ENCODE data around the gene DUSP28. TPM values are rescaled to one million over a fixed set of nuclear protein-coding genes. Genes with fewer than 3 reads are reported as not detected.

The DUSP28 gene
- total and polyA plus RNA-seq, 12 donors = 4.9 to 22.2 (median 8.5) TPM

DNA sequence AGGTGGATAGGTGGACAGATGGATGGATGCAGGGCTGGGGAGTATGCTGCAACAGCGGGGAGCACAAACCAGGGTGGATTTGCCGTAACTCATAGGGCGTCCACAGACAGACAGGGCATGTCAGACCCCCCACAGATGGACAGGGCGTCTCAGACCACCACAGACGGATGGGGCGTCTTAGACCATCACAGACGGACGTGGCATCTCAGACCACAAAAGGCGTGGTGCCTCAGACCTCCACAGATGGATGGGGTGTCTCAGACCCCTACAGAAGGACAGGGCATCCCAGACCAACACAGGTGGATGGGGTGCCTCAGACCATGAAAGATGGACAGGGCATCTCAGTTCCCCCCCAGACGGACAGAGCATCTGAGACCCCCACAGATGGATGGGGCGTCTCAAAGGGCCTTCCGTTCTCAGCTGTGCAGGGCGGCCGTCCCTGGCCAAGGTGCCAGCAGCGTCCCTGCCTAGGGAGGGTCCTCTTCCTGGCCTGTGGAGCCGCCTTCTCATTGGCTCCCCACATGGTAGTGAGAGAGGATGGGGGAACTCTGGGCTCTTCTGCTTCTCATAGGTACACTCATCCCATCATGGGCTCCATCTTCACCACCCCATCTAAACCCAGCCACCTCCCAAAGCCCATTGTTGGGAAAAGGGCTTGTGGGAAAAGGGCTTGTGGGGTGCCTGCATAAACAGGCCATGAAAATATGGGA, 4.5 kb upstream of the DUSP28 start:
- Histone ChIP-seq H3K9me3 (replicated peaks in 1 of 3) (no peaks in the 10 kb centered on the region), H3K27ac (no peak overlapping the region), H3K4me3 (no peak overlapping the region), H3K27me3 (no peaks in the 10 kb centered on the region), H3K4me1 (replicated peaks in 1 of 2) (peaks cover 7 to 31% of the 10 kb centered on the region in 2 donors), H3K36me3 (replicated peaks in 1 of 2) (peaks cover 2 to 9% of the 10 kb centered on the region in 2 donors)
- peak in 2 of 7 donors; percentile 15 for DNase-seq
- intact Hi-C loops (cut with DNase I) = no loop called here
- WGBS, 4 donors = 93 to 96% (median 93%) methylated on average over 7 to 16 of the region's 16 CpGs
- TF ChIP-seq, protein P1, sequence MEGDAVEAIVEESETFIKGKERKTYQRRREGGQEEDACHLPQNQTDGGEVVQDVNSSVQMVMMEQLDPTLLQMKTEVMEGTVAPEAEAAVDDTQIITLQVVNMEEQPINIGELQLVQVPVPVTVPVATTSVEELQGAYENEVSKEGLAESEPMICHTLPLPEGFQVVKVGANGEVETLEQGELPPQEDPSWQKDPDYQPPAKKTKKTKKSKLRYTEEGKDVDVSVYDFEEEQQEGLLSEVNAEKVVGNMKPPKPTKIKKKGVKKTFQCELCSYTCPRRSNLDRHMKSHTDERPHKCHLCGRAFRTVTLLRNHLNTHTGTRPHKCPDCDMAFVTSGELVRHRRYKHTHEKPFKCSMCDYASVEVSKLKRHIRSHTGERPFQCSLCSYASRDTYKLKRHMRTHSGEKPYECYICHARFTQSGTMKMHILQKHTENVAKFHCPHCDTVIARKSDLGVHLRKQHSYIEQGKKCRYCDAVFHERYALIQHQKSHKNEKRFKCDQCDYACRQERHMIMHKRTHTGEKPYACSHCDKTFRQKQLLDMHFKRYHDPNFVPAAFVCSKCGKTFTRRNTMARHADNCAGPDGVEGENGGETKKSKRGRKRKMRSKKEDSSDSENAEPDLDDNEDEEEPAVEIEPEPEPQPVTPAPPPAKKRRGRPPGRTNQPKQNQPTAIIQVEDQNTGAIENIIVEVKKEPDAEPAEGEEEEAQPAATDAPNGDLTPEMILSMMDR (IDR thresholded peaks at IDR 0.05) = no peak
- TF ChIP-seq POLR2A (IDR thresholded peaks at IDR 0.05) = no peak

DNA sequence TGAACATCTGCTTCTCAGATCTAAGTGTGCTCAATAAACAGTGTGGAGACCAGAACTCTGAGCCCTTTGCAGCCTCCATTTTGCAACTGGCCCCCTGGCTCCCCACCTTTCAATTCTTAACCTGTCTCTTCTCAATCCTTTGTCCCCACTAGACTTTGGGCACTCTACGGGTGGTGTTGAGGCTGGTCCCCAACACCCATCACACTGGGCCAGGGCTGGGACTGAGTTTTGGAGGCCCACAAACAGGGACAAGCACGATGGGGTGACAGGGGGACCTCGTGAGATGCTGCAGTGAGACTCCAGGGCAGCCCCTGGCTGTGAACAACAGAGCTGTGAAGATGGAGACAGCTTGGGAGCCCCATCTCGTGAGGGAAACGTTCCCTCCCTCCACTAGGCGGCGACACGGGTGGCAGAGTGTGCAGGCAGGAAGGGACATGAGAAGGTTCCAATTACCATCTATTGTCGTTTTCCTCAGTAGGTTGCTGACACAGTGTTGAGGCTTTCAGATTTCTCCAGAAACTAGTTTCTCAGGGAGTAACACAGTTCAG, 3.5 kb upstream of the DUSP28 start:
- H3K27ac ChIP-seq = no peak overlapping the region
- peaks cover 12 to 36% of the 10 kb centered on the region in 2 donors for H3K4me1 ChIP-seq (replicated peaks in 1 of 2)
- H3K36me3 ChIP-seq (replicated peaks in 1 of 2) = peaks cover 0 to 9% of the 10 kb centered on the region in 2 donors
- intact Hi-C loops (cut with DNase I) = no loop called here
- TF ChIP-seq POLR2A (IDR thresholded peaks at IDR 0.05) = no peak
- TF ChIP-seq, protein P1 (IDR thresholded peaks at IDR 0.05) = peak in 3 of 6 experiments; percentile 20 to 37 (median 22)
- 60 to 75% (median 64%) methylated on average over 7 to 9 of the region's 9 CpGs for WGBS, 4 donors
- H3K27me3 ChIP-seq = no peaks in the 10 kb centered on the region
- no peak overlapping the region for H3K4me3 ChIP-seq
- H3K9me3 ChIP-seq (replicated peaks in 1 of 3) = no peaks in the 10 kb centered on the region
- peak in 6 of 7 donors; percentile 25 to 58 (median 32) for DNase-seq

DNA sequence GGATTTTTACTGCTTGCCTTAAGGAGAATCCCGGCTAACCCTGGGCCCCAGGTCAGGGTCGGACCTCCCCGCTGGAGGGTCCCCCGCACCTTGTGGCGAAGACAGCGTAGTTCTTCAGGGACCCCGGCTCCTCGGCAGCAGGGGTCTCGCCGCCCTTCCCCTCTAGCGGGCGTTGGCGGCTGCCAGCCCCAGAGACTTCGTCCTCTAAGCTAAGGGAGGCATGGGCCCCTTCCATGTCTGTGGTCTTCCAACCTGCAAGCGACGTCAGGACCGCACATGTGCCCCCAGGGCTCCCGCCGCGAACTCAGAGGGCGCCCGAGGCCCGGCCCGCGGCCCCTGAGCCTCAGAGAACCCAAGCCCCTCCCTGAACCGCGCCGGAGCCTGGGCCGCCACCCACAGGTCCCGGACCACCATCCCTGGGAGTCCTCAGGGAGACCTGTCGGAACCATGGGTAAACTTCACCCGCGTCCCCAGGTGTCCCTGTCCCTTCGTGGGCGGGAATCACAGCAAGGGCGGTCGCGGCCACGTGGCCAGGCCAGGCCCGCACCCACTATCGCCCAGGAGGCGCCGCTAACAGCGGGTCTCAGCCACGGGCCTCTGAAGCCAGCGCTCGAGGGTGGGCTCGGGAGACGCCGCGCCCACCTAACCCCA, 2.9 kb upstream of the DUSP28 start:
- TF ChIP-seq POLR2A (IDR thresholded peaks at IDR 0.05) = no peak
- TF ChIP-seq, protein P1 (IDR thresholded peaks at IDR 0.05) = no peak
- no peak overlapping the region for H3K27ac ChIP-seq
- H3K4me3 ChIP-seq = peak overlapping the region in 2 of 4 donors; percentile 42 to 64
- WGBS, 4 donors = 29 to 56% (median 31%) methylated on average over 6 to 51 of the region's 51 CpGs; no CpG with 5 or more reads in 1 of the 4 donors
- H3K27me3 ChIP-seq = no peaks in the 10 kb centered on the region
- no peaks in the 10 kb centered on the region for H3K9me3 ChIP-seq (replicated peaks in 1 of 3)
- DNase-seq = peak in 5 of 7 donors; percentile 19 to 53 (median 20)
- H3K36me3 ChIP-seq (replicated peaks in 1 of 2) = peaks cover 0 to 7% of the 10 kb centered on the region in 2 donors
- intact Hi-C loops (cut with DNase I) = no loop called here
- peaks cover 16 to 42% of the 10 kb centered on the region in 2 donors for H3K4me1 ChIP-seq (replicated peaks in 1 of 2)

DNA sequence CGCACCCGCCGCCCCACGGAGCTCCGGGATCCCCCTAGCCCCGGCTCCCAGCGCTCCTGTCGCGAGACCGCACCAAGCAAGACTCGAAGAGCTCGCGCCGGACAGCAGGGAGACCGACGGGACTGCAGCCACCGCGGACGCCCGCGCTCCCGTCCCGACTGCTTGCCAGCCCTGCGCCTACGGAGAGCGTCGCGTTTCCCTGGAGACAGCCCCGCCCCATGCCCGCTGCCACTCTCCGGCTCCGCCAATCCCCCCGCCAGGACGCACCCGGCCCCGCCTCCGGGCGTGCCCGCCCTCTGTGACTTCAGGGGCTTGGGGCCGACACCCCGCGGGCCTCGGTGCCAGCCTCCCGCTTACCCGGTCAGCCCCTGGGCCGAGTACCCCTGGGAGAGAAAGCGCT, 2.3 kb upstream of the DUSP28 start, which contains the start of gene ANKMY1:
Gene ANKMY1, minus strand, starts transcription at position 181 of the 400 bp plus-strand sequence. CDS start 653 bp downstream, outside the sequence.
- no peak within 1 kb of the TSS for H3K27ac ChIP-seq
- H3K4me3 ChIP-seq = peak within 1 kb of the TSS in 2 of 4 donors; percentile 42 to 64
- peaks cover 16 to 44% of the 10 kb centered on the region in 2 donors for H3K4me1 ChIP-seq (replicated peaks in 1 of 2)
- 4 to 6% methylated on average over 47 of the region's 47 CpGs; no CpG with 5 or more reads in 2 of the 4 donors for WGBS, 4 donors
- intact Hi-C loops (cut with DNase I) = no loop called here
- H3K9me3 ChIP-seq (replicated peaks in 1 of 3) = no peaks in the 10 kb centered on the region
- TF ChIP-seq, protein P1 (IDR thresholded peaks at IDR 0.05) = no peak
- TF ChIP-seq POLR2A (IDR thresholded peaks at IDR 0.05) = no peak
- H3K36me3 ChIP-seq (replicated peaks in 1 of 2) = peaks cover 0 to 1% of the 10 kb centered on the region in 2 donors
- H3K27me3 ChIP-seq = no peaks in the 10 kb centered on the region
- DNase-seq = peak; percentile 70 to 80 (median 75)
